Measurements from ENCODE around the gene VKORC1. TPM values are rescaled to one million over a fixed set of nuclear protein-coding genes. Genes with fewer than 3 reads are reported as not detected.

Gene VKORC1
- total RNA-seq, 4 donors from 2014 or later, result 20.6 to 207 (median 102) TPM

DNA sequence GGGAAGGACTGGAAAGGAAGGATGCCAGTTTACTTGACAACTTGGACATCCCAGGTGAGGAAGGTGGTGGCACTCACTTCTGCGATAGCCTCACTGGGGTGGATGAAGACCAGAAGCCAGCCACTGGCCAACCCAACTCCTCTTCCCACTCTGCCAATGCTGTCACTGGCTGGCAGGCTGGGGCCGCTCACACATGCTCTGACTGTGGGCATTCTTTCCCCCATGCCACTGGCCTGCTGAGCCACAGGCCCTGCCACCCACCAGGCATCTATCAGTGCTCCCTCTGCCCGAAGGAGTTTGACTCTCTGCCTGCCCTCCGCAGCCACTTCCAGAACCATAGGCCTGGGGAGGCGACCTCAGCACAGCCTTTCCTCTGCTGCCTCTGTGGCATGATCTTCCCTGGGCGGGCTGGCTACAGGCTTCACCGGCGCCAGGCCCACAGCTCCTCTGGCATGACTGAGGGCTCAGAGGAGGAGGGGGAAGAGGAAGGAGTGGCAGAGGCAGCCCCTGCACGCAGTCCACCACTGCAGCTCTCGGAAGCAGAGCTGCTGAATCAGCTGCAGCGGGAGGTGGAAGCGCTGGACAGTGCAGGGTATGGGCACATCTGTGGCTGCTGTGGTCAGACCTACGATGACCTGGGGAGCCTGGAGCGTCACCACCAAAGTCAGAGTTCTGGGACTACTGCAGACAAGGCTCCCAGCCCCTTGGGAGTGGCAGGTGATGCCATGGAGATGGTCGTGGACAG is 15.8 kb downstream of the VKORC1 start:
- Histone ChIP-seq H3K4me3 (no peak overlapping the region), H3K27me3 (no peaks in the 10 kb centered on the region), H3K9me3 (no peaks in the 10 kb centered on the region), H3K4me1 (peaks cover 0 to 32% (median 2%) of the 10 kb centered on the region in 4 donors), H3K27ac (no peak overlapping the region), H3K36me3 (peaks cover 0 to 68% (median 0%) of the 10 kb centered on the region in 3 donors)
- TF ChIP-seq CTCF (IDR thresholded peaks at IDR 0.05), result no peak
- no peak for TF ChIP-seq POLR2A (IDR thresholded peaks at IDR 0.05)
- DNase-seq, result no peak

DNA sequence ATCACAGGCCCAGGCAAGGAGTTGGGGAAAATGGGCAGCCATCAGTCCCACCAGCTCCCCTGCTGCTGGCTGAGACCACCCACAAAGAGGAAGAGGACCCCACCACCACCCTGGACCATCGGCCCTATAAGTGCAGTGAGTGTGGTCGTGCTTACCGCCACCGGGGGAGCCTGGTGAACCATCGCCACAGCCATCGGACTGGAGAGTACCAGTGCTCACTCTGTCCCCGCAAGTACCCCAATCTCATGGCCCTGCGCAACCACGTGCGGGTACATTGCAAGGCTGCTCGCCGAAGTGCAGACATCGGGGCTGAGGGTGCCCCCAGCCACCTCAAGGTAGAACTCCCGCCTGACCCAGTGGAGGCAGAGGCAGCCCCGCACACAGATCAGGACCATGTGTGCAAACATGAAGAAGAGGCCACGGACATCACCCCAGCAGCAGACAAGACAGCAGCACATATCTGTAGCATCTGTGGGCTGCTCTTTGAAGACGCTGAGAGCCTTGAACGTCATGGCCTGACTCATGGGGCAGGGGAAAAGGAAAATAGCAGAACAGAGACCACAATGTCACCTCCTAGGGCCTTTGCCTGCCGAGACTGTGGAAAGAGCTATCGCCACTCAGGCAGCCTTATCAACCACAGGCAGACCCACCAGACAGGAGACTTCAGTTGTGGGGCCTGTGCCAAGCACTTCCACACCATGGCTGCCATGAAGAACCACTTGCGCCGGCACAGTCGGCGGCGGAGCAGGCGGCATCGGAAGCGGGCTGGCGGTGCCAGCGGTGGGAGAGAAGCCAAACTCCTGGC is 16.8 kb downstream of the VKORC1 start:
- DNase-seq, result peak in 1 of 3 donors; percentile 48
- no peaks in the 10 kb centered on the region for H3K27me3 ChIP-seq
- H3K36me3 ChIP-seq, result peaks cover 0 to 60% (median 0%) of the 10 kb centered on the region in 3 donors
- peaks cover 0 to 29% (median 2%) of the 10 kb centered on the region in 4 donors for H3K4me1 ChIP-seq
- no peak overlapping the region for H3K27ac ChIP-seq
- no peak overlapping the region for H3K4me3 ChIP-seq
- H3K9me3 ChIP-seq, result no peaks in the 10 kb centered on the region
- TF ChIP-seq CTCF (IDR thresholded peaks at IDR 0.05) (no peak), POLR2A (IDR thresholded peaks at IDR 0.05) (no peak)

DNA sequence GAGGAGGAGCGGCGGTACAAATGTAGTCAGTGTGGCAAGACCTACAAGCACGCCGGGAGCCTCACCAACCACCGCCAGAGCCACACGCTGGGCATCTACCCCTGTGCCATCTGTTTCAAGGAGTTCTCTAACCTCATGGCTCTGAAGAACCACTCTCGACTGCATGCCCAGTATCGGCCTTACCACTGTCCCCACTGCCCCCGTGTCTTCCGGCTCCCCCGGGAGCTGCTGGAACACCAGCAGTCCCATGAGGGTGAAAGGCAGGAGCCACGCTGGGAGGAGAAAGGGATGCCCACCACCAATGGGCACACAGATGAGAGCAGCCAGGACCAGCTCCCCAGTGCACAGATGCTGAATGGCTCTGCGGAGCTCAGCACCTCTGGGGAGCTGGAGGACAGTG is 17.6 kb downstream of the VKORC1 start:
- H3K36me3 ChIP-seq, result peaks cover 0 to 57% (median 0%) of the 10 kb centered on the region in 3 donors
- no peaks in the 10 kb centered on the region for H3K27me3 ChIP-seq
- TF ChIP-seq POLR2A (IDR thresholded peaks at IDR 0.05), result no peak
- no peak for TF ChIP-seq CTCF (IDR thresholded peaks at IDR 0.05)
- H3K9me3 ChIP-seq, result no peaks in the 10 kb centered on the region
- H3K4me3 ChIP-seq, result no peak overlapping the region
- peaks cover 1 to 30% (median 5%) of the 10 kb centered on the region in 4 donors for H3K4me1 ChIP-seq
- DNase-seq, result no peak
- no peak overlapping the region for H3K27ac ChIP-seq

GRCh38 chr16:31076319-31076718 is 18.3 kb downstream of the VKORC1 start:
- TF ChIP-seq POLR2A (IDR thresholded peaks at IDR 0.05) (no peak), CTCF (IDR thresholded peaks at IDR 0.05) (no peak)
- no peak overlapping the region for H3K27ac ChIP-seq
- H3K27me3 ChIP-seq, result no peaks in the 10 kb centered on the region
- H3K4me1 ChIP-seq, result peaks cover 4 to 30% (median 6%) of the 10 kb centered on the region in 4 donors
- no peak for DNase-seq
- no peak overlapping the region for H3K4me3 ChIP-seq
- H3K9me3 ChIP-seq, result no peaks in the 10 kb centered on the region
- peaks cover 0 to 52% (median 0%) of the 10 kb centered on the region in 3 donors for H3K36me3 ChIP-seq

DNA sequence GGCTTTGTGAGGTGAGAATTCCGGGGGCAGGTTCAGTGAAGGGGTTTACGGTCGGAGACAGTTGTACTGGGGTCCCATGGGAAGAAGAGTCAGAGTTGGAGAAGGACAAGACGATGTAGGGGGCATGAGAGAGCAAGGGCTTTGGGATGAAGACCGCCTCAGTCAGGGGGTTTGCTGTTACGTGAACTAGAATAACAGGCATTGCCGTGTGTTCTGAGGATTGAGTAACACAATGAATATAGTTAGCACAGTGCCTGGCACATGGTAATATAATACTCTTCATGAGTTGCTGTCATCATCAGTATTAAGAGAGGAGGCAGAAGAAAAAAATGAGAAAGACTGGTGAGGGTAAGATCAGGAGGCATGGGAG is 19.8 kb downstream of the VKORC1 start:
- TF ChIP-seq POLR2A (IDR thresholded peaks at IDR 0.05) (no peak), CTCF (IDR thresholded peaks at IDR 0.05) (no peak)
- DNase-seq, result no peak
- Histone ChIP-seq H3K27ac (peak overlapping the region; percentile 89 to 96 (median 95)), H3K27me3 (no peaks in the 10 kb centered on the region), H3K4me3 (peak overlapping the region; percentile 76 to 96 (median 93)), H3K4me1 (peaks cover 4 to 30% (median 6%) of the 10 kb centered on the region in 4 donors), H3K9me3 (no peaks in the 10 kb centered on the region), H3K36me3 (peaks cover 0 to 38% (median 0%) of the 10 kb centered on the region in 3 donors)

All from Peyer's patch (tissue), 4 donors.